Liver (tissue), 9 donors: ENCODE measurements around the gene RASL10A. TPM values are rescaled to one million over a fixed set of nuclear protein-coding genes. Genes with fewer than 3 reads are reported as not detected.

Experiments used
- DNase-seq: peaks from one replicate; pipeline ENCODE4 v3.0.0-alpha.2; 2017; ENCODE audit warnings: low spot score
- H3K27ac ChIP-seq, 2 donors: one replicate each; pipeline ENCODE4 v1.7.0; 2013; ENCODE audit warnings: inconsistent platforms in 2 of 2, low read length in 2 of 2, control low read depth in 1 of 2, low read depth in 1 of 2, mild to moderate bottlenecking in 1 of 2
- H3K27me3 ChIP-seq, 4 donors: one replicate each; pipeline versions ENCODE4 v1.6.1 to v1.7.0; 2013; ENCODE audit warnings: low read length in 3 of 4, inconsistent platforms in 1 of 4, mild to moderate bottlenecking in 1 of 4, moderate library complexity in 1 of 4; ENCODE audit not compliant: control insufficient read depth in 4 of 4, insufficient read depth in 4 of 4
- H3K36me3 ChIP-seq, 4 donors: one replicate each; pipeline versions ENCODE4 v1.6.1 to v1.7.0; 2013; ENCODE audit warnings: low read length in 3 of 4, mild to moderate bottlenecking in 3 of 4, low read depth in 1 of 4, moderate library complexity in 1 of 4; ENCODE audit not compliant: control insufficient read depth in 4 of 4, insufficient read depth in 3 of 4
- H3K4me1 ChIP-seq, 4 donors: one replicate each; pipeline versions ENCODE4 v1.6.1 to v1.7.0; 2013; ENCODE audit warnings: low read length in 3 of 4, mild to moderate bottlenecking in 3 of 4, moderate library complexity in 1 of 4; ENCODE audit not compliant: control insufficient read depth in 4 of 4, insufficient read depth in 4 of 4
- H3K4me3 ChIP-seq, 3 donors: one replicate each; pipeline versions ENCODE4 v1.6.1 to v1.7.0; 2013; ENCODE audit warnings: low read length in 3 of 3, control low read depth in 1 of 3, low read depth in 1 of 3, mild to moderate bottlenecking in 1 of 3
- H3K9ac ChIP-seq, 2 donors: one replicate each; pipeline ENCODE4 v1.7.0; 2013; ENCODE audit warnings: low read length in 2 of 2, mild to moderate bottlenecking in 2 of 2, moderate library complexity in 2 of 2, control low read depth in 1 of 2, low read depth in 1 of 2
- H3K9me3 ChIP-seq, 4 donors: one replicate each; pipeline versions ENCODE4 v1.6.1 to v1.7.0; 2013; ENCODE audit warnings: low read length in 3 of 4; ENCODE audit not compliant: control insufficient read depth in 4 of 4
- EGR1 ChIP-seq, 2 donors: IDR thresholded peaks; 2 replicates each; pipeline ENCODE4 v1.6.1; 2016 to 2018; ENCODE audit warnings: antibody characterized with exemption in 2 of 2, low read depth in 2 of 2
- FOXA2 ChIP-seq: IDR thresholded peaks from 2 replicates; pipeline ENCODE4 v1.6.1; 2016; ENCODE audit warnings: antibody characterized with exemption
- GABPA ChIP-seq, 2 donors: IDR thresholded peaks in 1 of 2; conservative IDR thresholded peaks in 1 of 2; 2 replicates each; pipeline ENCODE4 v1.6.1; 2016; ENCODE audit warnings: antibody characterized with exemption in 2 of 2, mild to moderate bottlenecking in 1 of 2, moderate library complexity in 1 of 2
- HNF4A ChIP-seq, 2 donors: conservative IDR thresholded peaks; 2 replicates each; pipeline ENCODE4 v1.6.1; 2016; ENCODE audit warnings: antibody characterized with exemption in 2 of 2, mild to moderate bottlenecking in 2 of 2
- HNF4G ChIP-seq: IDR thresholded peaks from 2 replicates; pipeline ENCODE4 v1.6.1; 2016; ENCODE audit warnings: antibody characterized with exemption
- JUND ChIP-seq, 2 donors: IDR thresholded peaks; 2 replicates each; pipeline ENCODE4 v1.6.1; 2016; ENCODE audit warnings: antibody characterized with exemption in 2 of 2
- NR2F2 ChIP-seq: IDR thresholded peaks from 2 replicates; pipeline ENCODE4 v1.6.1; 2016; ENCODE audit warnings: antibody characterized with exemption
- RAD21 ChIP-seq, 2 donors: IDR thresholded peaks; 2 replicates each; pipeline ENCODE4 v1.6.1; 2016; ENCODE audit warnings: antibody characterized with exemption in 2 of 2, mild to moderate bottlenecking in 2 of 2
- RXRA ChIP-seq, 2 donors: IDR thresholded peaks; 2 replicates each; pipeline ENCODE4 v1.6.1; 2017 to 2018; ENCODE audit warnings: antibody characterized with exemption in 2 of 2, mild to moderate bottlenecking in 1 of 2
- SP1 ChIP-seq: IDR thresholded peaks from 2 replicates; pipeline ENCODE4 v1.6.1; 2018; ENCODE audit warnings: antibody characterized with exemption, mild to moderate bottlenecking
- TAF1 ChIP-seq: conservative IDR thresholded peaks from 2 replicates; pipeline ENCODE4 v1.6.1; 2016; ENCODE audit warnings: antibody characterized with exemption, mild to moderate bottlenecking
- YY1 ChIP-seq: IDR thresholded peaks from 2 replicates; pipeline ENCODE4 v1.6.1; 2016; ENCODE audit warnings: antibody characterized with exemption, mild to moderate bottlenecking
- WGBS: extraction: QIAGEN DNeasy Blood & Tissue Kit; methylation state at CpG from one replicate; pipeline ENCODE4 v1.1.7; 2013; 5-methylcytosine and 5-hydroxymethylcytosine counted together
- polyA plus RNA-seq, 2 donors: library from polyadenylated mRNA; stranded (reverse) in 1 of 2; unstranded in 1 of 2; fragments of 200-250 nt in 1 of 2; fragments of >200 nt in 1 of 2; fragmentation: Nextera tagmentation in 1 of 2; extraction: Ambion mirVana in 1 of 2; gene quantifications; one replicate each; pipeline versions ENCODE4 v1.2.1 to v1.2.3, GENCODE V29; 2013 to 2015
- total RNA-seq, 2 donors: library from RNA; depleted of rRNA; stranded (reverse); fragments of >200 nt; gene quantifications; one replicate each; pipeline ENCODE4 v1.2.3, GENCODE V29; 2014
- TF ChIP-seq, protein P1 (sequence below): fragments of 150-350 bp; IDR thresholded peaks from 2 replicates; pipeline ENCODE4 v1.5.1; 2017; ENCODE audit warnings: improper control_type of control experiment, low read depth, low read length; ENCODE audit not compliant: missing input control
- TF ChIP-seq, protein P2 (sequence below): IDR thresholded peaks from 2 replicates; pipeline ENCODE4 v1.6.1; 2016; ENCODE audit warnings: antibody characterized with exemption
- TF ChIP-seq, protein P3 (sequence below): IDR thresholded peaks from 2 replicates; pipeline ENCODE4 v1.6.1; 2016; ENCODE audit warnings: antibody characterized with exemption
- TF ChIP-seq, protein P4 (sequence below): IDR thresholded peaks from 2 replicates; pipeline ENCODE4 v1.6.1; 2016; ENCODE audit warnings: antibody characterized with exemption
- donor health status: healthy.
- donor health status: healthy.
- donor health status: healthy.
- donor health status: healthy.
- donor health status: healthy.

Gene RASL10A
- total and polyA plus RNA-seq, 4 donors, result 0.10 to 0.79 (median 0.47) TPM

DNA sequence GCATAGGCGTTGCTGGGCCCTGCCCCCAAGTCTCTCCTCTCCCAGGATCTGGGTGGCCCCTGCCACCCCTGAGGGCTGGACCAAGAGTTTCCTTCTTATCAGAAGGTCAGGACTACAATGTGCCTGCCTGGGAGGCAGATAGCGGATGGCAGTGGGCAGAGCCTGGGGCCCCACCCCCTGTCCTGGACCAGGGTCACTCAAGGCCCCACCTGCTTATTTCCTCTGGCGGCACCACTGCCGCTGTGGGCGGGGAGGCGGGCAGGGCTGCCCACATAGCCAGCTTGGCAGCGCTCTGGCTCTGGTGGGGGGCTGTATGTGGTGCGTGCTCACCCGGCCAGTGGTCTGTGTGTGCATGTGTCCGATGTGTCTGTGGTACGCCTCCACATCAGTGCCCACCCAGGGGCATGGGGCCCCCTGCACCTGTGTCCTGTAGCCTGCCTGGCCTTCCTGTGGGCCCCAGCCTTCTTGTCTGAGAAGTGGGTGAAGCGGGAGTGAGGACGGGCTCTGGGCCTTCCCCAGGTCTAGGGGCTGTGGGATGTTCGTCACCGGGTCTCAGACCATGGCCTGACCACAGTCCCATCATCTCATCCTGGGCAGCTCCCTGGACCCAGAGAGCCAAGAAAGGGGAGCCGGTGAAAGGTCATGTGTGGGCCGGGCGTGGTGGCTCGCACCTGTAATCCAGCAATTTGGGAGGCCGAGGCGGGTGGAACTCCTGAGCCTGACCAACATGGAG lies 6.0 kb downstream of the RASL10A start:
- Histone ChIP-seq H3K4me1 (peaks cover 17 to 58% (median 25%) of the 10 kb centered on the region in 4 donors), H3K27me3 (peaks cover 0 to 4% (median 0%) of the 10 kb centered on the region in 4 donors)

DNA sequence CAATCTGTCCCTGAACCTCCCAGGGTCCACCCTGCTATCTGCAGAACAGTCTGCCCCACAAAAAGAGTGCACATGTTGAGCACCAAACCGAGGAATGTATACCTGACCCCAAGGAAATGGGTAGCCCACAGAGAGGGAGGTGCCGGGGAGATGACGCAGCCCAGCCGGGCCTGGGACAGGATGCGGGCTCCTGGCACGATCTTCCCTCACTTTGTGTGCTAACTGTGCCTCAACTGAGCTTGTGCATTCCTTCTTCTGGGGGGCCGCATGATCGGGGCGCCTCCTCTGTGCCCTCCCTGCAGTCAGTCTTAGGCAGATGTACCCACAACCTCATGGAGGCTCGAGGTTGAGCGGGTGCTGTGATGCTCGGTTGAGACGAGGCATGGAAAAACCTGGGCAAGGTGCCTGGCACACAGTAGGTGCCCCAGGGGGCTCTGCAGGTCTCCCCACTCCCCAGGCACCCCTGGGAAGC lies 6.7 kb downstream of the RASL10A start:
- WGBS, result 74% methylated on average over 13 of the region's 13 CpGs
- H3K27me3 ChIP-seq, result no peaks in the 10 kb centered on the region
- H3K4me3 ChIP-seq, result peak overlapping the region in 1 of 3 donors; percentile 0
- H3K9me3 ChIP-seq, result no peaks in the 10 kb centered on the region
- H3K36me3 ChIP-seq, result no peaks in the 10 kb centered on the region
- peaks cover 12 to 51% (median 22%) of the 10 kb centered on the region in 4 donors for H3K4me1 ChIP-seq
- TF ChIP-seq, protein P1, sequence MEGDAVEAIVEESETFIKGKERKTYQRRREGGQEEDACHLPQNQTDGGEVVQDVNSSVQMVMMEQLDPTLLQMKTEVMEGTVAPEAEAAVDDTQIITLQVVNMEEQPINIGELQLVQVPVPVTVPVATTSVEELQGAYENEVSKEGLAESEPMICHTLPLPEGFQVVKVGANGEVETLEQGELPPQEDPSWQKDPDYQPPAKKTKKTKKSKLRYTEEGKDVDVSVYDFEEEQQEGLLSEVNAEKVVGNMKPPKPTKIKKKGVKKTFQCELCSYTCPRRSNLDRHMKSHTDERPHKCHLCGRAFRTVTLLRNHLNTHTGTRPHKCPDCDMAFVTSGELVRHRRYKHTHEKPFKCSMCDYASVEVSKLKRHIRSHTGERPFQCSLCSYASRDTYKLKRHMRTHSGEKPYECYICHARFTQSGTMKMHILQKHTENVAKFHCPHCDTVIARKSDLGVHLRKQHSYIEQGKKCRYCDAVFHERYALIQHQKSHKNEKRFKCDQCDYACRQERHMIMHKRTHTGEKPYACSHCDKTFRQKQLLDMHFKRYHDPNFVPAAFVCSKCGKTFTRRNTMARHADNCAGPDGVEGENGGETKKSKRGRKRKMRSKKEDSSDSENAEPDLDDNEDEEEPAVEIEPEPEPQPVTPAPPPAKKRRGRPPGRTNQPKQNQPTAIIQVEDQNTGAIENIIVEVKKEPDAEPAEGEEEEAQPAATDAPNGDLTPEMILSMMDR, result no peak
- TF ChIP-seq, protein P2, sequence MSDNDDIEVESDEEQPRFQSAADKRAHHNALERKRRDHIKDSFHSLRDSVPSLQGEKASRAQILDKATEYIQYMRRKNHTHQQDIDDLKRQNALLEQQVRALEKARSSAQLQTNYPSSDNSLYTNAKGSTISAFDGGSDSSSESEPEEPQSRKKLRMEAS, result no peak
- TF ChIP-seq, protein P3, sequence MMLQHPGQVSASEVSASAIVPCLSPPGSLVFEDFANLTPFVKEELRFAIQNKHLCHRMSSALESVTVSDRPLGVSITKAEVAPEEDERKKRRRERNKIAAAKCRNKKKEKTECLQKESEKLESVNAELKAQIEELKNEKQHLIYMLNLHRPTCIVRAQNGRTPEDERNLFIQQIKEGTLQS, result no peak
- TF ChIP-seq TAF1 (no peak), RAD21 (IDR thresholded peaks at IDR 0.05) (no peak), HNF4G (no peak), JUND (IDR thresholded peaks at IDR 0.05) (no peak), RXRA (IDR thresholded peaks at IDR 0.05) (no peak), GABPA (IDR thresholded peaks at IDR 0.05 in 1 of 2, conservative IDR thresholded peaks at IDR 0.05 in 1 of 2) (no peak), SP1 (no peak), EGR1 (IDR thresholded peaks at IDR 0.05; ENCODE audit: low read depth in 2 of 2) (no peak), FOXA2 (no peak)
- TF ChIP-seq, protein P4, sequence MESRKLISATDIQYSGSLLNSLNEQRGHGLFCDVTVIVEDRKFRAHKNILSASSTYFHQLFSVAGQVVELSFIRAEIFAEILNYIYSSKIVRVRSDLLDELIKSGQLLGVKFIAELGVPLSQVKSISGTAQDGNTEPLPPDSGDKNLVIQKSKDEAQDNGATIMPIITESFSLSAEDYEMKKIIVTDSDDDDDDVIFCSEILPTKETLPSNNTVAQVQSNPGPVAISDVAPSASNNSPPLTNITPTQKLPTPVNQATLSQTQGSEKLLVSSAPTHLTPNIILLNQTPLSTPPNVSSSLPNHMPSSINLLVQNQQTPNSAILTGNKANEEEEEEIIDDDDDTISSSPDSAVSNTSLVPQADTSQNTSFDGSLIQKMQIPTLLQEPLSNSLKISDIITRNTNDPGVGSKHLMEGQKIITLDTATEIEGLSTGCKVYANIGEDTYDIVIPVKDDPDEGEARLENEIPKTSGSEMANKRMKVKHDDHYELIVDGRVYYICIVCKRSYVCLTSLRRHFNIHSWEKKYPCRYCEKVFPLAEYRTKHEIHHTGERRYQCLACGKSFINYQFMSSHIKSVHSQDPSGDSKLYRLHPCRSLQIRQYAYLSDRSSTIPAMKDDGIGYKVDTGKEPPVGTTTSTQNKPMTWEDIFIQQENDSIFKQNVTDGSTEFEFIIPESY, result no peak
- no peak for DNase-seq
- H3K9ac ChIP-seq, result no peak overlapping the region
- H3K27ac ChIP-seq, result peak overlapping the region in 1 of 2 donors; percentile 25

More for the DNA sequence above, 6.0 kb downstream of the RASL10A start:
- peak; percentile 63 for DNase-seq
- TF ChIP-seq EGR1 (IDR thresholded peaks at IDR 0.05; ENCODE audit: low read depth in 2 of 2) (no peak), HNF4A (conservative IDR thresholded peaks at IDR 0.05) (no peak), RXRA (IDR thresholded peaks at IDR 0.05) (no peak), RAD21 (IDR thresholded peaks at IDR 0.05) (no peak), SP1 (no peak), NR2F2 (no peak), YY1 (no peak), GABPA (IDR thresholded peaks at IDR 0.05 in 1 of 2, conservative IDR thresholded peaks at IDR 0.05 in 1 of 2) (no peak)
- TF ChIP-seq, protein P4, result no peak
- Histone ChIP-seq H3K4me3 (peak overlapping the region in 1 of 3 donors; percentile 0), H3K36me3 (no peaks in the 10 kb centered on the region), H3K9me3 (no peaks in the 10 kb centered on the region), H3K27ac (peak overlapping the region in 1 of 2 donors; percentile 25), H3K9ac (no peak overlapping the region)
- WGBS, result 77% methylated on average over 21 of the region's 21 CpGs
